PFSK-1 (cell line): ENCODE results near the gene SMIM43.

Experiments
- FOXP2 ChIP-seq: optimal IDR thresholded peaks from 2 replicates; pipeline ENCODE3; 2011; ENCODE audit warnings: borderline replicate concordance, control low read depth, inconsistent platforms; ENCODE audit not compliant: insufficient read depth; ENCODE audit errors: extremely low read length, extremely low read depth
- POLR2AphosphoS5 ChIP-seq: IDR thresholded peaks from 2 replicates; pipeline ENCODE4 v1.6.1; 2012; ENCODE audit warnings: low read depth, mild to moderate bottlenecking, control low read depth, low read length, moderate library complexity
- SIN3A ChIP-seq: IDR thresholded peaks from 2 replicates; pipeline ENCODE4 v1.6.1; 2012; ENCODE audit warnings: mild to moderate bottlenecking, low read length, moderate library complexity, borderline replicate concordance; ENCODE audit not compliant: insufficient read depth
- TAF1 ChIP-seq: IDR thresholded peaks from 2 replicates; pipeline ENCODE4 v1.6.1; 2012; ENCODE audit warnings: low read length, control low read depth, borderline replicate concordance; ENCODE audit not compliant: insufficient read depth
- TF ChIP-seq, protein P1 (sequence below), 2 experiments: IDR thresholded peaks; 2 replicates each; pipeline versions ENCODE4 v1.6.1 to v1.8.0; 2011 to 2012; ENCODE audit warnings: low read depth in 2 of 2, low read length in 2 of 2, control low read depth in 1 of 2, inconsistent platforms in 1 of 2, mild to moderate bottlenecking in 1 of 2, moderate library complexity in 1 of 2; ENCODE audit not compliant: insufficient read depth in 1 of 2

DNA sequence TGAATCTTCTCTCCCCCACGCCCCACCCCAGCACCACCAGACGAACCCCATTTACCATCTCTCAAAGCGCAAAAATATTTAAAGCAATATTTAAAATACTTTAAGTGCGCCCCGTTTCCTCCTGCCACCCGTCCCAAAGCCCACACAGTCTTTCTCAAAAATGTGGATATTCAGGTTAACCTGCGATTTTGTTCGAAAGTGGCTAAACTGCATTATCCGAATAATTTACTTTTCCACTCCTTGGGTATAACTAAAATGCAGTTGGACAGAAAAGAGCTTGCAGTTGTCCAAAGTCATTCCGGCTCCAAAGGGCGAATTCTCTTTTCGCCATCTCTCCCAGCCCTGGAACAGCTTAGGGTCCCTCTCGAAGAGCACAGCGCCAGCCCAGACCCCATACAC, 662 bp downstream of the SMIM43 start:
- no peak for TF ChIP-seq POLR2AphosphoS5
- no peak for TF ChIP-seq SIN3A
- no peak for TF ChIP-seq TAF1
- TF ChIP-seq, protein P1, sequence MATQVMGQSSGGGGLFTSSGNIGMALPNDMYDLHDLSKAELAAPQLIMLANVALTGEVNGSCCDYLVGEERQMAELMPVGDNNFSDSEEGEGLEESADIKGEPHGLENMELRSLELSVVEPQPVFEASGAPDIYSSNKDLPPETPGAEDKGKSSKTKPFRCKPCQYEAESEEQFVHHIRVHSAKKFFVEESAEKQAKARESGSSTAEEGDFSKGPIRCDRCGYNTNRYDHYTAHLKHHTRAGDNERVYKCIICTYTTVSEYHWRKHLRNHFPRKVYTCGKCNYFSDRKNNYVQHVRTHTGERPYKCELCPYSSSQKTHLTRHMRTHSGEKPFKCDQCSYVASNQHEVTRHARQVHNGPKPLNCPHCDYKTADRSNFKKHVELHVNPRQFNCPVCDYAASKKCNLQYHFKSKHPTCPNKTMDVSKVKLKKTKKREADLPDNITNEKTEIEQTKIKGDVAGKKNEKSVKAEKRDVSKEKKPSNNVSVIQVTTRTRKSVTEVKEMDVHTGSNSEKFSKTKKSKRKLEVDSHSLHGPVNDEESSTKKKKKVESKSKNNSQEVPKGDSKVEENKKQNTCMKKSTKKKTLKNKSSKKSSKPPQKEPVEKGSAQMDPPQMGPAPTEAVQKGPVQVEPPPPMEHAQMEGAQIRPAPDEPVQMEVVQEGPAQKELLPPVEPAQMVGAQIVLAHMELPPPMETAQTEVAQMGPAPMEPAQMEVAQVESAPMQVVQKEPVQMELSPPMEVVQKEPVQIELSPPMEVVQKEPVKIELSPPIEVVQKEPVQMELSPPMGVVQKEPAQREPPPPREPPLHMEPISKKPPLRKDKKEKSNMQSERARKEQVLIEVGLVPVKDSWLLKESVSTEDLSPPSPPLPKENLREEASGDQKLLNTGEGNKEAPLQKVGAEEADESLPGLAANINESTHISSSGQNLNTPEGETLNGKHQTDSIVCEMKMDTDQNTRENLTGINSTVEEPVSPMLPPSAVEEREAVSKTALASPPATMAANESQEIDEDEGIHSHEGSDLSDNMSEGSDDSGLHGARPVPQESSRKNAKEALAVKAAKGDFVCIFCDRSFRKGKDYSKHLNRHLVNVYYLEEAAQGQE (IDR thresholded peaks at IDR 0.05; ENCODE audit: insufficient read depth in 1 of 2, low read depth in 2 of 2, low read length in 2 of 2) = no peak
- no peak for TF ChIP-seq FOXP2
